Measurements from ENCODE around the gene SIPA1. TPM values are rescaled to one million over a fixed set of nuclear protein-coding genes. Genes with fewer than 3 reads are reported as not detected.

SIPA1 gene
- total and polyA plus RNA-seq, 9 of the 15 experiments (the other 6 are each of a cell fraction or from before 2014, with no cell fraction given), result 0.25 to 85.8 (median 16.8) TPM

GRCh38 chr11:65588199-65589054 lies 49.5 kb upstream of the SIPA1 start (continued):
- TF ChIP-seq ZNF518B (CRISPR knock-in tag; IDR thresholded peaks at IDR 0.05), result no peak
- peak; percentile 40; the same call in 1 of the 2 replicates for TF ChIP-seq NR2C1 (IDR thresholded peaks at IDR 0.05)
- TF ChIP-seq NR2C1 (tag; IDR thresholded peaks at IDR 0.05), result no peak
- TF ChIP-seq NFATC3 (IDR thresholded peaks at IDR 0.05), result no peak
- TF ChIP-seq, protein P1, sequence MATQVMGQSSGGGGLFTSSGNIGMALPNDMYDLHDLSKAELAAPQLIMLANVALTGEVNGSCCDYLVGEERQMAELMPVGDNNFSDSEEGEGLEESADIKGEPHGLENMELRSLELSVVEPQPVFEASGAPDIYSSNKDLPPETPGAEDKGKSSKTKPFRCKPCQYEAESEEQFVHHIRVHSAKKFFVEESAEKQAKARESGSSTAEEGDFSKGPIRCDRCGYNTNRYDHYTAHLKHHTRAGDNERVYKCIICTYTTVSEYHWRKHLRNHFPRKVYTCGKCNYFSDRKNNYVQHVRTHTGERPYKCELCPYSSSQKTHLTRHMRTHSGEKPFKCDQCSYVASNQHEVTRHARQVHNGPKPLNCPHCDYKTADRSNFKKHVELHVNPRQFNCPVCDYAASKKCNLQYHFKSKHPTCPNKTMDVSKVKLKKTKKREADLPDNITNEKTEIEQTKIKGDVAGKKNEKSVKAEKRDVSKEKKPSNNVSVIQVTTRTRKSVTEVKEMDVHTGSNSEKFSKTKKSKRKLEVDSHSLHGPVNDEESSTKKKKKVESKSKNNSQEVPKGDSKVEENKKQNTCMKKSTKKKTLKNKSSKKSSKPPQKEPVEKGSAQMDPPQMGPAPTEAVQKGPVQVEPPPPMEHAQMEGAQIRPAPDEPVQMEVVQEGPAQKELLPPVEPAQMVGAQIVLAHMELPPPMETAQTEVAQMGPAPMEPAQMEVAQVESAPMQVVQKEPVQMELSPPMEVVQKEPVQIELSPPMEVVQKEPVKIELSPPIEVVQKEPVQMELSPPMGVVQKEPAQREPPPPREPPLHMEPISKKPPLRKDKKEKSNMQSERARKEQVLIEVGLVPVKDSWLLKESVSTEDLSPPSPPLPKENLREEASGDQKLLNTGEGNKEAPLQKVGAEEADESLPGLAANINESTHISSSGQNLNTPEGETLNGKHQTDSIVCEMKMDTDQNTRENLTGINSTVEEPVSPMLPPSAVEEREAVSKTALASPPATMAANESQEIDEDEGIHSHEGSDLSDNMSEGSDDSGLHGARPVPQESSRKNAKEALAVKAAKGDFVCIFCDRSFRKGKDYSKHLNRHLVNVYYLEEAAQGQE (IDR thresholded peaks at IDR 0.05; ENCODE audit: borderline replicate concordance), result peak; percentile 58
- TF ChIP-seq, protein P1 (CRISPR knock-in tag; IDR thresholded peaks at IDR 0.05; ENCODE audit: low read depth), result no peak
- TF ChIP-seq TRIM25 (IDR thresholded peaks at IDR 0.05; ENCODE audit: borderline replicate concordance), result no peak
- 0 out of 2 replicates have a peak, but pooled peaks have one; percentile 12 for TF ChIP-seq EP300 (IDR thresholded peaks at IDR 0.05; ENCODE audit: low read length)
- TF ChIP-seq ZNF324 (CRISPR knock-in tag; IDR thresholded peaks at IDR 0.05), result no peak
- peak; percentile 16 for TF ChIP-seq CTCFL (IDR thresholded peaks at IDR 0.05; ENCODE audit: borderline replicate concordance, insufficient read depth, low read depth, low read length, poor library complexity, severe bottlenecking)
- no peak for TF ChIP-seq SMAD3 (CRISPR knock-in tag; conservative IDR thresholded peaks at IDR 0.05)
